Lower lobe of right lung (tissue), 2 donors: Measurements from ENCODE around the gene STAT2. TPM values are rescaled to one million over a fixed set of nuclear protein-coding genes. Genes with fewer than 3 reads are reported as not detected.
A peak's percentile ranks its signal among the peaks of the same experiment; 100 is the strongest.
"Not testable (repeated sequence)": the region's sequence is repeated elsewhere in the genome, so short reads cannot be mapped to it uniquely, and the experiment has no call there.

Source experiments
- ATAC-seq, 2 donors: fragments of 200-7000 bp; cut with Tn5 transposase; one replicate each; pipeline ENCODE4 v1.9.1; 2020 to 2022; ENCODE audit warnings: mild to moderate bottlenecking in 2 of 2, moderate library complexity in 2 of 2
- DNase-seq: peaks from one replicate; pipeline ENCODE4 v3.0.0-alpha.2; 2020
- H3K27ac ChIP-seq: fragments of 200-600 bp; one replicate; pipeline ENCODE4 v1.8.0; 2022
- H3K27me3 ChIP-seq: fragments of 200-600 bp; one replicate; pipeline ENCODE4 v1.8.0; 2022; ENCODE audit warnings: low read depth
- H3K36me3 ChIP-seq: fragments of 200-600 bp; one replicate; pipeline ENCODE4 v1.8.0; 2022; ENCODE audit warnings: mild to moderate bottlenecking
- H3K4me1 ChIP-seq: fragments of 200-600 bp; one replicate; pipeline ENCODE4 v1.8.0; 2022
- H3K4me3 ChIP-seq: fragments of 200-600 bp; one replicate; pipeline ENCODE4 v1.8.0; 2022; ENCODE audit warnings: mild to moderate bottlenecking
- H3K9me3 ChIP-seq: fragments of 200-600 bp; one replicate; pipeline ENCODE4 v1.8.0; 2022
- intact Hi-C: fragments of 100-400 bp; cut with DNase I; formaldehyde crosslinking; loops from one replicate; pipeline ENCODE4 v1.11.0; 2022
- total RNA-seq: library from RNA; stranded (reverse); fragmentation: NEBNext Ultra II Directional; extraction: Animal tissue kit (Norgen Biotek cat#: 25700); gene quantifications from one replicate; pipeline ENCODE4 v1.2.1, GENCODE V29; 2021
- TF ChIP-seq, protein P1 (sequence below): fragments of 200-600 bp; IDR thresholded peaks from one replicate; pipeline ENCODE4 v1.8.0; 2022; ENCODE audit warnings: antibody characterized with exemption, mild to moderate bottlenecking
- donor health status: DM: no; HTN: yes; CAD: no; lungs with severe emphysema.

The STAT2 gene
- total RNA-seq, 1 donor from 2014 or later, result 213 TPM

DNA sequence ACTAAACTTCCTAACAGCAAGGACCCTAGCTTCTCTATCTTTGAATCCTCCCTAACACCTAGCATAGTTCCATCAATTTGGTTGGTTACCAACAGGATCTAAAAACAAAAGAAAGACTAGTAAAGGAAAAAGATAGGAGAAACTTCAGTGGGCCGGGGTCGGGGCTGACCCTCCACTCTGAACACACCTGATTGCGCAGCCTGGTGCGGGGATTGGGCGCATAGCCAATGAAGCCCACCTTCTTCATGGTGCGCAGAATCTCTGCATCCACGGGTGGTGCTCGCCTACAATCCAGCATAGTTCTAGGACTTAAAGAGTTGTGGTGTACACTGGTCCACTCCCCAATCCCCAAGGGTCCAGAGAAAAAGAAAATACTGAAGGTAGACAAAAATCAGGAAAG is 33.8 kb downstream of the STAT2 start:
- ATAC-seq (no peak), DNase-seq (no peak)
- Histone ChIP-seq H3K4me3 (no peak overlapping the region), H3K27ac (no peak overlapping the region), H3K4me1 (no peaks in the 10 kb centered on the region), H3K9me3 (no peaks in the 10 kb centered on the region), H3K36me3 (peaks cover 73% of the 10 kb centered on the region), H3K27me3 (no peaks in the 10 kb centered on the region)
- TF ChIP-seq, protein P1, sequence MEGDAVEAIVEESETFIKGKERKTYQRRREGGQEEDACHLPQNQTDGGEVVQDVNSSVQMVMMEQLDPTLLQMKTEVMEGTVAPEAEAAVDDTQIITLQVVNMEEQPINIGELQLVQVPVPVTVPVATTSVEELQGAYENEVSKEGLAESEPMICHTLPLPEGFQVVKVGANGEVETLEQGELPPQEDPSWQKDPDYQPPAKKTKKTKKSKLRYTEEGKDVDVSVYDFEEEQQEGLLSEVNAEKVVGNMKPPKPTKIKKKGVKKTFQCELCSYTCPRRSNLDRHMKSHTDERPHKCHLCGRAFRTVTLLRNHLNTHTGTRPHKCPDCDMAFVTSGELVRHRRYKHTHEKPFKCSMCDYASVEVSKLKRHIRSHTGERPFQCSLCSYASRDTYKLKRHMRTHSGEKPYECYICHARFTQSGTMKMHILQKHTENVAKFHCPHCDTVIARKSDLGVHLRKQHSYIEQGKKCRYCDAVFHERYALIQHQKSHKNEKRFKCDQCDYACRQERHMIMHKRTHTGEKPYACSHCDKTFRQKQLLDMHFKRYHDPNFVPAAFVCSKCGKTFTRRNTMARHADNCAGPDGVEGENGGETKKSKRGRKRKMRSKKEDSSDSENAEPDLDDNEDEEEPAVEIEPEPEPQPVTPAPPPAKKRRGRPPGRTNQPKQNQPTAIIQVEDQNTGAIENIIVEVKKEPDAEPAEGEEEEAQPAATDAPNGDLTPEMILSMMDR, result no peak
- intact Hi-C loops, result no loop called here

GRCh38 chr12:56324206-56324605 is 35.7 kb downstream of the STAT2 start:
- TF ChIP-seq, protein P1, result no peak
- ATAC-seq (no peak), DNase-seq (no peak)
- H3K27ac ChIP-seq, result no peak overlapping the region
- intact Hi-C loops, result no loop called here
- no peaks in the 10 kb centered on the region for H3K4me1 ChIP-seq
- H3K9me3 ChIP-seq, result no peaks in the 10 kb centered on the region
- H3K4me3 ChIP-seq, result no peak overlapping the region
- peaks cover 92% of the 10 kb centered on the region for H3K36me3 ChIP-seq
- no peaks in the 10 kb centered on the region for H3K27me3 ChIP-seq

- H3K4me1 ChIP-seq, H3K27me3 ChIP-seq, H3K27ac ChIP-seq, H3K9me3 ChIP-seq, H3K4me3 ChIP-seq, DNase-seq, ATAC-seq, intact Hi-C loops: not testable (repeated sequence)
- peaks cover 86% of the 10 kb centered on the region for H3K36me3 ChIP-seq
These were observed 38.3 kb downstream of the STAT2 start for GRCh38 chr12:56321610-56322009.

GRCh38 chr12:56321027-56321426 is 38.9 kb downstream of the STAT2 start:
- Histone ChIP-seq H3K9me3 (no peaks in the 10 kb centered on the region), H3K4me1 (peaks cover 5% of the 10 kb centered on the region), H3K4me3 (no peak overlapping the region), H3K27me3 (no peaks in the 10 kb centered on the region), H3K36me3 (peaks cover 81% of the 10 kb centered on the region), H3K27ac (no peak overlapping the region)
- ATAC-seq (no peak), DNase-seq (no peak)
- intact Hi-C loops, result no loop called here
- TF ChIP-seq, protein P1, result no peak

DNA sequence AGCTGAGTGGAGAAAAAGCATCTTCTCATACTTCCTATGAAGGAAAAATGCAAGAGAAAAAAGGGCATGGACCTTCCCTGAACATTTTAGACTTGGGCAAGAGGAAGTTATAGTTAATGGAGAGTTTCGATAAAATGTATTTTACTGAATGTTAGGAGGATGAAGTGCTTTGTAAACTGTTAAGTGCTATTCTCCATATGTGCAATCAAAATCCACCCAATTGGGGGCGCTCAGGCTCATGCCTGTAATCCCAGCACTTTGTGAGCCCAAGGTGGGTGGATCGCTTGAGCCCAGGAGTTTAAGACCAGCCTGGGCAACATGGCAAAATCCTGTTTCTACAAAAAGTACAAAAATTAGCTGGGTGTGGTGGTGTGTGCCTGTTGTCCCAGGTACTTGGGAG is 42.2 kb downstream of the STAT2 start:
- H3K27ac ChIP-seq, result no peak overlapping the region
- ATAC-seq (no peak), DNase-seq (no peak)
- H3K4me3 ChIP-seq, result no peak overlapping the region
- H3K27me3 ChIP-seq, result no peaks in the 10 kb centered on the region
- H3K36me3 ChIP-seq, result peaks cover 63% of the 10 kb centered on the region
- peaks cover 15% of the 10 kb centered on the region for H3K4me1 ChIP-seq
- no peaks in the 10 kb centered on the region for H3K9me3 ChIP-seq
- TF ChIP-seq, protein P1, result no peak
- intact Hi-C loops, result no loop called here

DNA sequence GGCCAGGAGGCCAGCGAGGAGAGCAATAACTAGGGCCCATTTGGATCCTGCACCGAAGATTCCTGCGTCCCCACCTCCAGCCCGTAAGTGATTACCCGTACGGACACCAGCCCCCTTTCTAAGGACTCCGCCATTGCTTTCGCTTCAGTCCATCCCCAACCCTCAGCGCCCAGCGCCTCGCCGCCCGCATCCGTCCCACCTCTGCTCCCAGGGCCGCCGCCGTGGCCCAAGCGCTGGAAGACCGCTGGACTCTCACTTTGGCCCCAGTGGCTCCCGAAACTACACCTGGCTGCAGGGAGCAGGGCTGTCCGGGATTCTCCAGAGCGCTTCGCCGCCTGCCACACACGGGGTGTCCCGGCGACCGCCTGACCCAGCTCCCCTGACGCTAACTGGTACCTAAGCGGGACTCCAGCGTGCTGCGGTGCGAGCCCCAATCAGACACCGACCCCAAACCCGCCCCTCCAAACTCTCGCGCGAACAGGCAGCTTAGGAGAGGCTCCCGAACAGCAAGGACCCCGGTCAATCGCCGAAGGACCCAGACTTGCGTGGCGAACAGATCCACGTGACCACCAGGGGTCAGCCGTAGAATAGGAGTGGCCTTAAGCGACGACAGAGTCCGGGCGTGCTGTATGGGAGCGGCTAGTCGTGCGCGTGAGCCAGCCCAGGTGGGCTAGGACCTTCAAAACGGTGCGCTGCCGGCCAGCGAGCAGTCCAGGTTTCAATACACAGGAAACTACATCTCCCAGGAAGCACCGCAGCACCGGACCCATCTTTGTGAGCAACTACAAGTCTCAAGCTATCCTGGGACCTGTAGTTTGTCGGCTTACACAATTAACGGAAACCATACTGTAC is 44.1 kb downstream of the STAT2 start, which contains the start of gene CNPY2:
CNPY2 (minus strand) TSS at position 367 of the 852 bp plus-strand sequence. CDS start 771 bp downstream, outside the sequence.
- intact Hi-C loops, result no loop called here
- Histone ChIP-seq H3K4me3 (peak within 1 kb of the TSS; percentile 96), H3K9me3 (no peaks in the 10 kb centered on the region), H3K27ac (peak within 1 kb of the TSS; percentile 91), H3K27me3 (no peaks in the 10 kb centered on the region), H3K36me3 (peaks cover 62% of the 10 kb centered on the region), H3K4me1 (peaks cover 15% of the 10 kb centered on the region)
- ATAC-seq, result peak; percentile 97 to 98
- TF ChIP-seq, protein P1, result peak; percentile 22
- DNase-seq, result peak; percentile 98
